H1 (cell line): ENCODE data around the gene TMPRSS11B. TPM values are rescaled to one million over a fixed set of nuclear protein-coding genes. Genes with fewer than 3 reads are reported as not detected.

Source experiments
- CTCF ChIA-PET: fragments of 300-600 bp; sonication (Branson Sonifier 250); formaldehyde crosslinking; loops from one replicate; lab custom pipeline; 2021; ENCODE audit not compliant: partially characterized antibody; lab: Charles Lee
- POLR2A ChIA-PET: fragments of 300-600 bp; sonication (Branson Sonifier 250); formaldehyde crosslinking; loops from one replicate; lab custom pipeline; 2021; ENCODE audit warnings: inconsistent platforms; ENCODE audit not compliant: partially characterized antibody; lab: Charles Lee
- DNase-seq, 2 experiments: peaks; one replicate each; pipeline versions ENCODE4 v3.0.0 to v3.0.0-alpha.2; 2010 to 2022; ENCODE audit warnings: low spot score in 2 of 2, low read depth in 1 of 2, mixed read lengths in 1 of 2
- FAIRE-seq: peaks from 2 replicates; lab custom pipeline; 2011; peaks lifted over from hg19 to GRCh38; lab: Jason Lieb, UNC
- H2AFZ ChIP-seq: 2 replicates; pipeline ENCODE4 v1.8.1; 2012; ENCODE audit warnings: low read length, inconsistent platforms
- H2AK5ac ChIP-seq: 2 replicates; pipeline ENCODE4 v1.6.1; 2013; ENCODE audit warnings: low read depth, low read length
- H2BK120ac ChIP-seq: replicated peaks from 2 replicates; pipeline ENCODE3; 2013; ENCODE audit warnings: low read depth, low read length, inconsistent platforms
- H2BK12ac ChIP-seq: 2 replicates; pipeline ENCODE4 v1.6.1; 2013; ENCODE audit warnings: low read depth, low read length
- H2BK15ac ChIP-seq: 2 replicates; pipeline ENCODE4 v1.6.1; 2013; ENCODE audit warnings: low read length
- H2BK20ac ChIP-seq: 2 replicates; pipeline ENCODE4 v1.6.1; 2013; ENCODE audit warnings: low read length
- H2BK5ac ChIP-seq: 2 replicates; pipeline ENCODE4 v1.6.1; 2013; ENCODE audit warnings: low read depth, low read length
- H3K14ac ChIP-seq: 2 replicates; pipeline ENCODE4 v1.6.1; 2013; ENCODE audit warnings: inconsistent platforms; ENCODE audit not compliant: insufficient read length
- H3K18ac ChIP-seq: 2 replicates; pipeline ENCODE4 v1.6.1; 2013; ENCODE audit warnings: low read length; ENCODE audit errors: extremely low read depth
- H3K23ac ChIP-seq: 2 replicates; pipeline ENCODE4 v1.6.1; 2013; ENCODE audit warnings: inconsistent platforms; ENCODE audit not compliant: insufficient read length
- H3K23me2 ChIP-seq: 2 replicates; pipeline ENCODE4 v1.6.1; 2013; ENCODE audit warnings: low read depth, low read length
- H3K27ac ChIP-seq: 2 replicates; pipeline ENCODE4 v1.6.1; 2011; ENCODE audit warnings: low read depth, low read length, inconsistent platforms
- H3K27me3 ChIP-seq, 4 experiments: replicated peaks in 1 of 4; 1 replicate in 1 of 4; 2 replicates in 3 of 4; pipeline versions ENCODE4 v1.6.1 to v1.8.1; 2011 to 2013; ENCODE audit warnings: low read length in 3 of 4, mild to moderate bottlenecking in 3 of 4, inconsistent platforms in 2 of 4, mixed read lengths in 2 of 4, moderate library complexity in 1 of 4; ENCODE audit not compliant: control insufficient read depth in 3 of 4, insufficient read depth in 3 of 4; ENCODE audit errors: extremely low read depth in 1 of 4
- H3K36me3 ChIP-seq, 4 experiments: 2 replicates each; pipeline versions ENCODE4 v1.6.1 to v1.8.1; 2011 to 2013; ENCODE audit warnings: mild to moderate bottlenecking in 4 of 4, low read length in 3 of 4, moderate library complexity in 2 of 4, control low read depth in 1 of 4, inconsistent platforms in 1 of 4; ENCODE audit not compliant: insufficient read depth in 4 of 4, control insufficient read depth in 2 of 4
- H3K4ac ChIP-seq: replicated peaks from 2 replicates; pipeline ENCODE3; 2013; ENCODE audit warnings: low read length, low read depth, mixed read lengths, inconsistent platforms; ENCODE audit not compliant: insufficient read length
- H3K4me1 ChIP-seq, 4 experiments: replicated peaks in 1 of 4; 1 replicate in 1 of 4; 2 replicates in 3 of 4; pipeline versions ENCODE4 v1.6.1 to v1.8.1; 2011 to 2013; ENCODE audit warnings: low read length in 3 of 4, inconsistent platforms in 2 of 4, mixed read lengths in 1 of 4; ENCODE audit not compliant: insufficient read depth in 4 of 4, control insufficient read depth in 3 of 4
- H3K4me2 ChIP-seq, 2 experiments: 2 replicates each; pipeline versions ENCODE4 v1.6.1 to v1.8.1; 2011 to 2013; ENCODE audit warnings: low read depth in 2 of 2, low read length in 2 of 2, control low read depth in 1 of 2, inconsistent platforms in 1 of 2, mild to moderate bottlenecking in 1 of 2; ENCODE audit not compliant: insufficient read depth in 1 of 2
- H3K4me3 ChIP-seq, 4 experiments: fragments of 200-600, 300-600 bp in 1 of 4; sonication (generic), shearing (Covaris generic), sonication (Bioruptor Twin) in 1 of 4; 2 replicates each; pipeline versions ENCODE4 v1.5.1 to v1.8.1; 2011 to 2016; ENCODE audit warnings: low read length in 4 of 4, low read depth in 3 of 4, control low read depth in 2 of 4, inconsistent platforms in 2 of 4, mild to moderate bottlenecking in 2 of 4, mixed read lengths in 1 of 4, moderate library complexity in 1 of 4; ENCODE audit not compliant: insufficient read depth in 2 of 4; ENCODE audit errors: extremely low read depth in 1 of 4
- H3K56ac ChIP-seq: replicated peaks from 2 replicates; pipeline ENCODE3; 2013; ENCODE audit warnings: low read depth, mild to moderate bottlenecking, mixed read lengths, low read length, inconsistent platforms; ENCODE audit not compliant: insufficient read length
- H3K79me1 ChIP-seq: 2 replicates; pipeline ENCODE4 v1.6.1; 2013; ENCODE audit warnings: low read depth, low read length, control low read depth
- H3K79me2 ChIP-seq, 2 experiments: 2 replicates each; pipeline versions ENCODE4 v1.6.1 to v1.8.1; 2012 to 2013; ENCODE audit warnings: low read length in 2 of 2, mild to moderate bottlenecking in 2 of 2, inconsistent platforms in 1 of 2; ENCODE audit not compliant: insufficient read depth in 2 of 2, control insufficient read depth in 1 of 2
- H3K9ac ChIP-seq, 4 experiments: replicated peaks in 1 of 4; 1 replicate in 1 of 4; 2 replicates in 3 of 4; pipeline versions ENCODE4 v1.6.1 to v1.8.1; 2011 to 2013; ENCODE audit warnings: low read depth in 3 of 4, low read length in 3 of 4, control low read depth in 2 of 4, mild to moderate bottlenecking in 2 of 4, moderate library complexity in 2 of 4, inconsistent platforms in 1 of 4; ENCODE audit errors: extremely low read depth in 1 of 4
- H3K9me3 ChIP-seq, 2 experiments: 2 replicates each; pipeline versions ENCODE4 v1.6.1 to v1.8.1; 2012 to 2013; ENCODE audit warnings: mild to moderate bottlenecking in 2 of 2, moderate library complexity in 2 of 2, control low read depth in 1 of 2, inconsistent platforms in 1 of 2, low read depth in 1 of 2, low read length in 1 of 2, mixed read lengths in 1 of 2; ENCODE audit not compliant: insufficient read depth in 2 of 2
- H4K20me1 ChIP-seq, 2 experiments: replicated peaks in 1 of 2; 2 replicates each; pipeline versions ENCODE3 to v1.8.1; 2011 to 2013; ENCODE audit warnings: inconsistent platforms in 2 of 2, low read length in 2 of 2, mild to moderate bottlenecking in 1 of 2; ENCODE audit not compliant: insufficient read depth in 2 of 2, control insufficient read depth in 1 of 2
- H4K5ac ChIP-seq: 2 replicates; pipeline ENCODE4 v1.6.1; 2013; ENCODE audit warnings: low read length, low read depth, mixed read lengths, inconsistent platforms; ENCODE audit not compliant: insufficient read length
- H4K8ac ChIP-seq: 2 replicates; pipeline ENCODE4 v1.8.0; 2013; ENCODE audit warnings: mild to moderate bottlenecking, moderate library complexity, low read length, inconsistent platforms; ENCODE audit not compliant: insufficient read depth; ENCODE audit errors: extremely low read depth
- H4K91ac ChIP-seq: replicated peaks from 2 replicates; pipeline ENCODE3; 2013; ENCODE audit warnings: low read length, mixed read lengths, inconsistent platforms; ENCODE audit not compliant: insufficient read length
- CBX5 ChIP-seq: fragments of 300-800, 300-1000 bp; sonication (generic); IDR thresholded peaks from 2 replicates; pipeline ENCODE4 v1.7.1; 2016; ENCODE audit warnings: antibody characterized with exemption, low read length, low read depth
- JUN ChIP-seq: IDR thresholded peaks from 2 replicates; pipeline ENCODE4 v1.6.1; 2011; ENCODE audit warnings: low read depth, mild to moderate bottlenecking, improper control_type of control experiment, low read length
- RAD21 ChIP-seq, 2 experiments: IDR thresholded peaks in 1 of 2; conservative IDR thresholded peaks in 1 of 2; 2 replicates each; pipeline ENCODE4 v1.6.1; 2011; ENCODE audit warnings: low read depth in 2 of 2, low read length in 2 of 2, improper control_type of control experiment in 1 of 2, inconsistent platforms in 1 of 2, mild to moderate bottlenecking in 1 of 2, moderate library complexity in 1 of 2
- WGBS, 2 experiments: shearing (Covaris generic) in 1 of 2; methylation state at CpG; one replicate each; pipeline versions ENCODE4 v1.1.6 to v1.1.7; 2013 to 2015; ENCODE audit warnings: low lambda C conversion rate in 2 of 2, mixed read lengths in 2 of 2, inconsistent platforms in 1 of 2, low coverage in 1 of 2, missing lambda C conversion rate in 1 of 2; ENCODE audit not compliant: insufficient replicate concordance in 2 of 2, insufficient coverage in 1 of 2, insufficient read length in 1 of 2; ENCODE audit errors: extremely low coverage in 1 of 2, missing lambda C conversion rate in 1 of 2; 5-methylcytosine and 5-hydroxymethylcytosine counted together
- polyA plus RNA-seq, 7 experiments: library from polyadenylated mRNA; depleted of rRNA in 3 of 7; stranded (reverse) in 5 of 7; unstranded in 2 of 7; fragments of >200 nt in 5 of 7; fragments of 200-250 nt in 2 of 7; gene quantifications; 1 replicate in 5 of 7; 2 replicates in 1 of 7; 4 replicates in 1 of 7; pipeline versions ENCODE4 v1.2.1 to v1.2.3, GENCODE V29; 2011 to 2013; ENCODE audit warnings: missing spikeins in 2 of 7, mixed read lengths in 2 of 7
- total RNA-seq: library from RNA; stranded (reverse); fragmentation: NEBNext Ultra II Directional; extraction: Animal tissue kit (Norgen Biotek cat#: 25700); gene quantifications from 2 replicates; pipeline ENCODE4 v1.2.1, GENCODE V29; 2021

TMPRSS11B gene
- total and polyA plus RNA-seq, 2 of the 8 experiments (the other 6 are each of a cell fraction or from before 2014, with no cell fraction given), result not detected

GRCh38 chr4:68250151-68250930 lies 4.8 kb upstream of the TMPRSS11B start:
- CTCF ChIA-PET, result no interaction called here
- no peak overlapping the region for H3K4ac ChIP-seq
- no peaks in the 10 kb centered on the region for H3K79me1 ChIP-seq
- H2BK5ac ChIP-seq, result no peak overlapping the region
- no peaks in the 10 kb centered on the region for H3K9me3 ChIP-seq
- no peak overlapping the region for H2BK20ac ChIP-seq
- no peak overlapping the region for H3K14ac ChIP-seq
- H2BK15ac ChIP-seq, result no peak overlapping the region
- no peaks in the 10 kb centered on the region for H3K4me1 ChIP-seq
- H3K9ac ChIP-seq, result no peak overlapping the region
- no peak overlapping the region for H4K91ac ChIP-seq
- no peak overlapping the region for H3K23ac ChIP-seq
- H3K56ac ChIP-seq, result no peak overlapping the region
- DNase-seq (no peak), FAIRE-seq (no peak)
- H3K27ac ChIP-seq, result no peak overlapping the region
- H3K4me3 ChIP-seq, result no peak overlapping the region
- H3K27me3 ChIP-seq, result no peaks in the 10 kb centered on the region
- H4K8ac ChIP-seq, result no peak overlapping the region
- 80% methylated on average over 4 of the region's 4 CpGs; no CpG with 5 or more reads in 1 of the 2 experiments for WGBS, 2 experiments
- no peaks in the 10 kb centered on the region for H3K79me2 ChIP-seq
- no peak overlapping the region for H2BK120ac ChIP-seq
- H2AK5ac ChIP-seq, result no peak overlapping the region
- no peak overlapping the region for H4K5ac ChIP-seq
- H2BK12ac ChIP-seq, result no peak overlapping the region
- H3K4me2 ChIP-seq, result no peak overlapping the region
- H3K18ac ChIP-seq, result no peak overlapping the region
- POLR2A ChIA-PET, result no interaction called here
- no peaks in the 10 kb centered on the region for H3K36me3 ChIP-seq
- no peaks in the 10 kb centered on the region for H3K23me2 ChIP-seq
- H2AFZ ChIP-seq, result no peak overlapping the region
- H4K20me1 ChIP-seq, result no peaks in the 10 kb centered on the region
- TF ChIP-seq JUN (no peak), CBX5 (no peak), RAD21 (IDR thresholded peaks at IDR 0.05 in 1 of 2, conservative IDR thresholded peaks at IDR 0.05 in 1 of 2; ENCODE audit: low read depth in 2 of 2, low read length in 2 of 2) (no peak)
